Measurements from ENCODE around the gene WDR1.
"Not testable (repeated sequence)": the region's sequence is repeated elsewhere in the genome, so short reads cannot be mapped to it uniquely, and the experiment has no call there.

WDR1 gene

DNA sequence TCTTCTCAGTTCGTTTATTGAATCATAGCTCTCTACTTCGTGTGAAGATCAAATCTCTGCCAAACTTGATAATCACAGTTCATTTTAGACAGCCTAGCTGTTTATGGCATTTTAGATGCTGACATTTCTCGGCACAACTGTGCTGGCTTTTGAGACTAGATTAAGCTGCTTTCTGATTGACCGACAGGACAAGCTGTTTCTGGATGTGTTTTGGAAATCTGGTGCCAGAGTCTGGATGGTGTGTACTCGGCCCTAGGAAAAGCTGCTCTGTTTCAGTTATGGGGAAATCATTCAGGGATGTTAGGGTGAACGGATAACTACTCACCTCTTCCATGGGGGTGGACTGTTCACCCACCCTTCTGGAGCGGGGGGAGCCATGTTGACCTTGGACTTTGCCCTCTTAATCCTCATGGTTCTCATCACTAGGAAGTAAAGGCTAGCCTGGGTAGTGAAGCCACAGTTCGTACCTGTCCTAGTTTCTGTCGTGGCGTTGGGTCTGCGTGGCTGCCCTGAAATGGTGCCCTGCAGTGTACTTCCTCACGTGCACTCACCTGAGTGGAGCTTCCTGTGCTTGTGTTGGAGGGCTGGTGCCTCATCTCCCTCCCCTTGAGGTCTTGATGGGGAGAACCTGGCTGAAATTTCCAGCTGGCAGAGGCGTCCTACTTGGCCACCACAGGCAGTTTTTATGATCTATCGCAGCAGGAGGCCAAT lies 13.7 kb upstream of the WDR1 start:
- DNase-seq (ENCODE audit: low read depth) = no peak

DNA sequence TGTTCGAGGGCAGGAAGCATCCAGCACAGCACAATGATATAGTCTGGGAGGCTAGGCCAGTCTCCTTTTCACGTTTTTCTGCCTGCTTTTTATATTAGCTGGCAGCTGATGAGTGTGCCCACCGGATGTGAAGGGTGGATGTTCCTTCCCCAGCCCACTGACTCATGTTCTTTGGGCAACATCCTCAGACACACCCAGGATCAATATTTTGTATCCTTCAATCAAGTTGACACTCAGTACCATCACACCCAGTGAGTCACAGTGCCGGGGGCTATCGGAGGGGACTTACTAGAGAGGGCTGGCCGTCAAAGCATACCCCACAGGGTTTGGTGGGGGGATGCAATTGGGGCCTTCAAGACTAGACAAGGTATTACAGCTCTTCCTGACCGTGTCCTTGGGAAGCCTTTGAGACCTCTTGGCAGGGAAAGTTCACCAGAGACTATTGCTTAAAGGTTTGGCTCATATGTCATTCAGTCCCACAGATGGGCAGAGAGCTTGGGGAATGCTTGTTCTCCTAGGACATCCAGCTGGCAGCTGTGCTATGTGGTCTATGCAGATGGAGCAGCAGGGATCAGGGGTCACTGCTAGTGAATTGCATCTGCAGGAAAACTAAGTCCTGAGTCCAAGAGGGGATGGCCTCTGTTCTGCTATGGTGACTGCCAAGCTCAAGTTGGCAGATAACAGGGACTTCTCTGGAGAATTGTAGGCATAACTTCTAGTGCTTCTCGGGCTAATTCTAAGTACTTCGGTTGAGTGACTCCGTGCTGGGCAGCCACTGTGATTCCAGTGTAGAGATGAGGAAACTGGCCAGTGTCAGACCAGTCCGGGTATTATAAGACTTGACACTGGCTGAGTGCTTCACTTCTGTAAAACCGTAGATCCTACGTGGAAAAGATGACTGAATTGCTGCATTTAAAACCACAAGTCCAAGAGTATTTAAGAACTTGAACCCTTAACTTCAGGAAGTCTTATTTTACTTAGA lies 12.9 kb upstream of the WDR1 start:
- no peak for DNase-seq (ENCODE audit: low read depth)

- no peak for DNase-seq (ENCODE audit: low read depth)
Measured at GRCh38 chr4:10128761-10129160, 12.2 kb upstream of the WDR1 start.

DNA sequence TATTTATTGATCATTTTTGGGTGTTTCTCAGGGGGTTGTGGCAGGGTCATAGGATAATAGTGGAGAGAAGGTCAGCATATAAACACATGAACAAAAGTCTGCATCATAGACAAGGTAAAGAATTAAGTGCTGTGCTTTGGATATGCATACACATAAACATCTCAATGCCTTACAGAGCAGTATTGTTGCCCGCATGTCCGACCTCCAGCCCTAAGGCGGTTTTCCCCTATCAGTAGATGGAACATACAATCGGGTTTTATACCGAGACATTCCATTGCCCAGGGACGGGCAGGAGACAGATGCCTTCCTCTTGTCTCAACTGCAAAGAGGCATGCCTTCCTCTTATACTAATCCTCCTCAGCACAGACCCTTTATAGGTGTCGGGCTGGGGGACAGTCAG lies 10.9 kb upstream of the WDR1 start:
- DNase-seq (ENCODE audit: low read depth) = not testable (repeated sequence)

DNA sequence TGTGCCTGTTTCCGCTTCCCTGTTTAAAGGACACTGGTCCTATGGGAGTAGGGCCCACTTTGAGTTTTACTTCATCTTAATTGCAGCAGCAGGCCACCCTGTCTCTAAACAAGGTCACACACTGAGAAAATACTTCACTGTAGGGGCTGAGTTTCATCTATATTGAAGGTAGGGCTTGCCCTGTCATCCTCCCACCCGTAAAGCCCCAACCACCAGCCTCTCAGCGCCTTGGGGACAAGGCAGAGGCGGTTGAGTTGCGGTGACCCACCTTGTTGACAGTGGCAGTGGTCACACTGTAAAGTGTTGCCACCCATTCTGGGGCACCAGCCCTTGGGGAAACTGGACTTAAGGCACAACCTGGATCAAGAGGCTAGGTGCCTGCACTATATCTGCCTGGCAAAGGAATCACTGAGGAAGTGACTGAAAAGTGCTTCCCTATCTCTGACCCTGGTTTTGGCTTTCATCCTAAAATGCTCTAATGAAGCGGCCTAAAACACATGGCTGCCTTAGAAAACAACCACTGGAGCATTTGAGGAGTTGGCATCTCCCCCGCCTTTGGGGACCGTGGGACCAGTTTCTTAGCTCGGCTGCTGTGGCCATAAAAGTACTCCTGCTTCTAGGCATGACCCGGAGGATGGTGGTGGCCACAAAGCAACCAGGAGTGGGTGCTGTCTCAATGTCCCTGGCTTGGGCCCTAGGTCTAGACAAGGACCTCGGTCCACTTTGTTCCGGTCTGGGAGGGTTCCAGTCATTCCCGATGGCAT lies 7.8 kb upstream of the WDR1 start:
- no peak for DNase-seq (ENCODE audit: low read depth)

- DNase-seq (ENCODE audit: low read depth) = no peak
Measured at GRCh38 chr4:10123227-10124101, 6.9 kb upstream of the WDR1 start.

GRCh38 chr4:10122236-10122932 lies 5.8 kb upstream of the WDR1 start:
- DNase-seq (ENCODE audit: low read depth) = no peak

DNA sequence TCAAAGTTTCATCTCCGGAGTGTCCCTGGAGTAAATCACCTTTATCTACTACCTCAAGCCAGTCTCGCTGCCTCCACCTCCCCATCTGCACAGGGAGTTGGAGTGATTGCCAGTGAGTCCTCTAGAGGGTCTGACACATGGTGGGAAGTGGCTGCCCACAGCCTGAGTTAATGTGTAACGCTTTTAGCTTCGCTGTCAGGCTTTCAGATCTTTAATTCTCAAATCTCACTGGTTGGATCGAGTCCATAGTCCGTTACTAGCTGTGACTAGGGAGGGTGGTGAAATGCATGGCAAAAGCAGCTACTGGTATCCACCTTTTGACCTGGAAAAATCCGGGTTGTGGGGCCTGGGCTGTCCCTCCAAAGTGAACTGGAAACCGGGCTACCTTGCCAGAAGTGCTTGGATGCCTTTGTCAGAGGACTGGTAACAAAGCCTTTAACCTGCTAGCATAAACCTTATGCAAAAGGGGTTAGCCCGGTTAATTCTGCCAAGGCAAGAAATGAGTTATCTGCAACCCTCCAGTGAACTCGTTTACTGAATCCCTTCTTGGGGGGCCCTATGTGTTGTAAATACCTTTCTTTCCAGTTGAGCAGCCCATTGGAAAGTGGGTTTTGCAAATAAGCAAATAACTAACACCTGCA lies 5.1 kb upstream of the WDR1 start:
- DNase-seq (ENCODE audit: low read depth) = no peak

GRCh38 chr4:10120943-10121567 lies 4.5 kb upstream of the WDR1 start:
- no peak for DNase-seq (ENCODE audit: low read depth)

DNA sequence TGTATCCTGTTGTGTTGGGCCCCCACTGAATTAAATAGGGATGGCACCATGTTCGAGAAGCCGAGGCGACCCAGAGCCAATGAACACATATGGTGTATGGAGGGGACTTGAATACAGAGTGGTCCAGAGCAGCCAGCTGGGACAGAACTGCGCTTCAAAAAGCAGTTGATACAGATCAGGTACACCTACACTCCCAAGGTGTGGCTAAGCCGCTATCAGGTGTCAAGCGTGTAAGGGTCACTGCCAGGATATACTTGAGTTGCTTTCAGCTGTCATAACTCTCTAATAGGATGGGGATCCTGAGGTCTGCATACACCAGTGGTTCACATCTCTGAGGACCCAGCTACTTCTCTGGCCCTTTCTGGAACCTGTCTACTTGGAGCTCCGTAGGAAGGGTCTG lies 3.2 kb upstream of the WDR1 start:
- DNase-seq (ENCODE audit: low read depth) = no peak

GRCh38 chr4:10119278-10119677 lies 2.7 kb upstream of the WDR1 start:
- DNase-seq (ENCODE audit: low read depth) = no peak

GRCh38 chr4:10118048-10119004 lies 1.7 kb upstream of the WDR1 start:
- DNase-seq (ENCODE audit: low read depth) = no peak

DNA sequence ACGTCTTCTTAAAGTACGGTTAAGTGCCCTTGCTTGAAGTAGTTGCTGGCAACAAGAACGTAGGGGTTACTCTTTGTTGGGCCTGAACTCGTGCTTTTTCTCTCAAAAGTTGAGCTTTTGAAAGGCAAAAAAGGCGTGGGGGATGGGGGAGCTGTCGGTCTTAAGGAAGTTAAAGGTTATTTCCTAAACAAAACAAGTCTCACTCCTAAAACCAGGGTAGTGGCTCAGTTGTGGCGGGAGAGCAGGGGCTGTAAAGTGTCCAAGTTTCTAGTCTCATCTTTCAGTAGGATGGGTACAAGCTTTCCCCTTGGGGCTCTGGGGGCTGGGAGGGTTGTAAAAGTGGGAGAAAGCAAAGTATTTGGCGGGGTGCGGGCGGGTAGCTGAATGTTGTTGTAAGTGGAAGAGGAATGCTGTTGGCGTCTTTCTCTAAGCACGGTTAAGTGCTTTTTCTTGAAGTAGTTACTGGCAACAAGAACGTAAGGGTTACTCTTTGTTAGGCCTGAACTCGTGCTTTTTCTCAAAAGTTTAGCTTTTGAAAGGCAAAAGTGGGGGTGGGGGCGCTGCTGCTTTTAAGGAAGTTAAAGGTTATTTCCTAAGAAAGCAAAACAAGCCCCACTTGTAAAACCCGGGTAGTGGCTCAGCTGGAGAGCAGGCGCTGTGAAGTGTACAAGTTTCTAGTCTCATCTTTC lies 904 bp upstream of the WDR1 start:
- no peak for DNase-seq (ENCODE audit: low read depth)

GRCh38 chr4:10115797-10116568 lies 616 bp downstream of the WDR1 start:
- DNase-seq (ENCODE audit: low read depth) = no peak

DNA sequence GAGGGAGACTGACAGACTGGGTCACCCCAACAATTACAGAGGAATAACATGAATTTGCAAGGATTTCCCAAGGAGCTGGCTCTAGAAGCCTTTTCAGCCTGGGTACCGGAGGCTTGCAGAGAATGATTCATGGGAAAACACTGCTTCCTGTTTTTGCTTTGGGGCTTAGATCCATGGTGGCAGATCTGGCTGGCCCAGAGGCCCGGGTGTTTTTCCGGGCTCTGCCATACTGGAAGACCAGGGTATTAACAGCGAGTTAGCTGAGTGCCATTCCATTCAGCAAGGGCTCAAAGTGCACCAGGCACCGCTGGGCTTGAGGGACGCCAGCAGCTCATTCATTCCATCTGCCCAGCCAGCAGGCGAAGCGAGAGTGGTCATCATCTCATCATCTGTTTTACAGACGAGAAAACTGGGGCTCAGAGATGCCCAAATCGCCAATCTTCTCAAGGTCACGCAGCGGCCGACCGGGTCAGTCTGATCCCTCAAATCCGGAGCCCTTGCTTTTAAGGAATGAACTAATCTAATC lies 1.3 kb downstream of the WDR1 start:
- no peak for DNase-seq (ENCODE audit: low read depth)

GRCh38 chr4:10114607-10115006 lies 2.0 kb downstream of the WDR1 start:
- DNase-seq (ENCODE audit: low read depth) = no peak

DNA sequence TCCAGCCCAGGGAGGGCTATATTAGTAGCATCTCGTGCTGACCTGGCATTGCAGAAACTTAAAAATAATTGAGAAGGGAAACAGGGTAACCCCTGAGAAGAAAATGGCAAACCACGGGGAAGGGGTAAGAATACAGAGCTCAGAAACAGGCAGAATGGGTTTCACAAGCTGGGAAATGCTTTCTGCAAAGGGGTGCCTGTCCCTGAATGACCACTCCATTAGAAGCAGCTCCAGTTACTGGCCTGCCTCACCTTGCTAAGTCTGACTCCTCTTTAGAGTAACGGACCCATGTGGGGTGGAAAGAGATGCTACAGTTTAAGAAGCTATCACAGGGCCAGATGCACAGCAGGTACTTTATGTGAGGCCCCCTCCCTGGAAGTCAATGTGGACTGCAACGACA lies 2.5 kb downstream of the WDR1 start:
- no peak for DNase-seq (ENCODE audit: low read depth)

Data from stimulated activated CD8-positive, alpha-beta memory T cell treated with anti-CD3 and anti-CD28 coated beads, Interleukin-7, amount 100 ng/mL, for 24 hours (primary cell).